AG10803 (cell line): ENCODE data around the gene KCNJ4.
"Not testable (repeated sequence)": the region's sequence is repeated elsewhere in the genome, so short reads cannot be mapped to it uniquely, and the experiment has no call there.

Source experiments
- DNase-seq: peaks from one replicate; pipeline ENCODE4 v3.0.0; 2010; ENCODE audit warnings: low read depth
- H3K4me3 ChIP-seq: 2 replicates; pipeline ENCODE4 v1.5.1; 2011; ENCODE audit warnings: mild to moderate bottlenecking, low read length, control low read depth
- CTCF ChIP-seq: conservative IDR thresholded peaks from 2 replicates; pipeline ENCODE4 v1.5.1; 2011; ENCODE audit warnings: mild to moderate bottlenecking, low read length, control low read depth, inconsistent platforms

Gene KCNJ4

DNA sequence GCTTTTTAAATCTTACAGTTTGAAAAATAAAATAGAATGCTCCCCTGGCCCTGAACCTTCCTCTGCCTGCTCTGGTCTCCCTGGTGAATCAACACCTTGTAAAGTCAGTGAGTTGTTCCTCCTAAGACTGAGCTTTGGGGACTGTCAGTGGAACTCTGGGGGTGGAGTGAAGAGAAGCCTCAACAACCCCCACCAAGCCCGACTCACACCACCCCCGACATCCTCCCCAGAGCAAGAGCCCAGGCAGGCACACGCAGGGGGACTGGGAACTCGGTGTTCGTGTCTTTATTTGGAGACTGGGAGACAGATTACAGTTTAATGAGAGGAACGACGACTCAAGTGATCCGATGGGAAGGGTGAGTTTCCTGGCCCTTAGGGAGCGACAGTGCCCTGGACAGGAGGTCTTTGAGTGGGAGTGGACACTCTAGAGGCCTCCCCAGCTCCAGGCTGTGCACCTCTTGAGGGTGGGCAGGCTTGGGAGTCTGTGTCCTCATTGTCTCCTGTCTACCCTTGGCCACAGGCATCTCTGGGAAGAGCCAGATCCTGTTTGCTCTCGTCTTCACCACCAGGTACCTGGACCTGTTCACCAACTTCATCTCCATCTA is 19.1 kb upstream of the KCNJ4 start:
- no peak for DNase-seq
- no peak for TF ChIP-seq CTCF

GRCh38 chr22:38471237-38471636 is 16.2 kb upstream of the KCNJ4 start:
- TF ChIP-seq CTCF = no peak
- no peak overlapping the region for H3K4me3 ChIP-seq
- DNase-seq = no peak

More for the DNA sequence above, 19.1 kb upstream of the KCNJ4 start:
- H3K4me3 ChIP-seq = no peak overlapping the region

GRCh38 chr22:38470179-38470578 is 15.2 kb upstream of the KCNJ4 start:
- DNase-seq, H3K4me3 ChIP-seq: not testable (repeated sequence)

- no peak for DNase-seq
- H3K4me3 ChIP-seq = peak overlapping the region; percentile 98
- TF ChIP-seq CTCF = no peak
Measured at GRCh38 chr22:38469306-38469781, 14.3 kb upstream of the KCNJ4 start.

- H3K4me3 ChIP-seq = peak overlapping the region; percentile 98
- DNase-seq = no peak
- TF ChIP-seq CTCF = peak; percentile 38
Measured at GRCh38 chr22:38468443-38469305, 13.7 kb upstream of the KCNJ4 start.

DNA sequence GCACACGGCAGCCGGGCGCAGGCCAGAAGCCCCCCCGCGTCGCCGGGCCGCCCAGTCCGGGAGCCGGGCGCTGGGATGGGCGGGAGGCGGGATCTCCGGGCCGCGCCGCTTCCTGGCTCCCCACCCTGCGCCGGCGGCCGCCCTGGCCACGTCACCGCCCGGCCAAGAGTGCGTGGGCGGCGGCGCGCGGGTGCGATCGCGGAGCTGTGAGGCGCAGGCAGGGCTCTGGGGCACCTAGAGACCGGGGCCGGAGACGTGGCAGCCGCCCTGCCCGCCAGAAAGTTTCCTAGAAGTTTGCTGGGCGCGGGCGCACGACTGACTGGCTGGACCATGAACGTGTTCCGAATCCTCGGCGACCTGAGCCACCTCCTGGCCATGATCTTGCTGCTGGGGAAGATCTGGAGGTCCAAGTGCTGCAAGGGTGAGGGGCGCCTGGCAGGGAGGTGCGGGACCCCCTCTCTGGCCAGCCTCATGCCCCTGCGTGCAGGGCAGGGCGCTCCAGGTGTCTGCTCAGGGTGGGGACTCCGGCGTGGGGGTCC is 13.0 kb upstream of the KCNJ4 start, which contains the start of gene KDELR3:
Gene KDELR3 (plus strand): TSS at position 193 of the 539 bp plus-strand sequence. CDS start 138 bp downstream, at position 331.
- TF ChIP-seq CTCF = no peak
- peak within 1 kb of the TSS; percentile 98 for H3K4me3 ChIP-seq
- DNase-seq = peak; percentile 70

DNA sequence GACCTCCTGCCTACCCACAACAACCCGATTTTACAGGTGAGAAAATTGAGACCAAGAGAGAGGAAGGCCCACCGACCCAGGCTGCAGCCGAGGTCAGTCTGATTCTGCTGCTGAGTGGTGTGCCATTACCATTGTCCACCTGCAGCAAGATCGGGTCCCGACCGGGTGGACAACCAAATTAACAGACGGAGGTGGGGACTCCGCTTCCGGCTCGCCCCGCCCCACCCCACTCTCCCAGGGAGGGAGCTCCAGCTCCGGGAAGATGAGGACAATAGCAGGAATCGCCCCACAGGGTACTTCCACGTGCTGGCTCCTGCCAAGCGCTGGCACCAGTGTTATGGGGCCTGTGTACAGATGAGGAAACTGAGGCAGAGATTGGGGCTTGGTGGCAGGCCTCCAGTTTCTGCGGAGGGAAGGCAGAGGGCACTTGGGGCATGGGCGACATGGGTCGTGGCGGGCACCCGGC is 12.5 kb upstream of the KCNJ4 start:
- no peak for DNase-seq
- no peak for TF ChIP-seq CTCF
- H3K4me3 ChIP-seq = peak overlapping the region; percentile 66
